ENCODE results near the gene KLF13. TPM values are rescaled to one million over a fixed set of nuclear protein-coding genes. Genes with fewer than 3 reads are reported as not detected.
A peak's percentile ranks its signal among the peaks of the same experiment; 100 is the strongest.

Gene KLF13
- total RNA-seq, 1 donor from 2014 or later: 31.0 TPM

DNA sequence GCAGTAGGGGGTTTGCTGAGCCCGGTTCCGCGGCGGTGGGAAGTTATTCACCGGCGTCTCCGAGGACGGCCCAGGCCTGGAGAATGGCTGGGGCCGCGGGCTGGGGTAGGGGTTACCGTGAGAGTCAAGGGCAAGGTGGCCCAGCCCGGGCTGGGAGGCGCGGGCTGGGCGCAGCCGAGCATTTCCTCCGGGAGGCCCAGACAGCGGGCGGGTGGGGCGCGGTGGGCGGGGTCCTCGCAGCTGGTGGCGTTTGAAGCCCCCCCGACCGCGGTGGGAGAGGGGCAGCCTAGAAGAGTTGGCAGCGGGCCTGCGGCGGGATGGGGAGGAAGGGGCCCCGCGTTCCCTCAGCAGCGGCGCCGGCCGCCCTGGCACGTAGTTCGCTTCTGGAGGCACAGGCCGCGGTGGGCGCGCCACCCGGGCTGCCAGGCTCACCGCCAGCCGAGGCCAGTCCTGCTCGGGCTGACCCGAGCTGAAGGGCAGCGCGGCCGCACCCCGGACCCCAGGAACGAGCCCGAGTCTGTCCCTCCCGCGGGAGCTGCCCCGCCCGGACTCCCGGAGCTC lies 960 bp upstream of the KLF13 start:
- H3K79me2 ChIP-seq (ENCODE audit: insufficient read depth, low read length): peaks cover 24% of the 10 kb centered on the region
- H3K27me3 Mint-ChIP-seq (ENCODE audit: low read depth, unreplicated experiment): peaks cover 28% of the 10 kb centered on the region
- peaks cover 13% of the 10 kb centered on the region for H3K4me1 Mint-ChIP-seq (ENCODE audit: low read depth, unreplicated experiment)
- H3K9me3 Mint-ChIP-seq (ENCODE audit: unreplicated experiment): peaks cover 5% of the 10 kb centered on the region
- FAIRE-seq (no peak), DNase-seq (ENCODE audit: low read depth) (no peak)
- H3K36me3 ChIP-seq (ENCODE audit: insufficient read depth, low read length): no peaks in the 10 kb centered on the region
- H3K9ac ChIP-seq (ENCODE audit: low read length): peak overlapping the region; percentile 91
- peak overlapping the region; percentile 84 for H2AFZ ChIP-seq (ENCODE audit: low read depth, low read length)
- H3K36me3 Mint-ChIP-seq (ENCODE audit: low read depth, unreplicated experiment): no peaks in the 10 kb centered on the region
- H3K4me1 ChIP-seq (ENCODE audit: insufficient read depth, low read length): peaks cover 6% of the 10 kb centered on the region
- H3K27me3 ChIP-seq (ENCODE audit: insufficient read depth, low read length): no peaks in the 10 kb centered on the region
- H3K27ac ChIP-seq (ENCODE audit: low read depth, low read length): peak overlapping the region; percentile 93
- peaks cover 21% of the 10 kb centered on the region for H4K20me1 ChIP-seq (ENCODE audit: insufficient read depth, low read length)
- TF ChIP-seq EZH2 (IDR thresholded peaks at IDR 0.05; ENCODE audit: insufficient read depth, low read length): no peak
- TF ChIP-seq, protein P1, sequence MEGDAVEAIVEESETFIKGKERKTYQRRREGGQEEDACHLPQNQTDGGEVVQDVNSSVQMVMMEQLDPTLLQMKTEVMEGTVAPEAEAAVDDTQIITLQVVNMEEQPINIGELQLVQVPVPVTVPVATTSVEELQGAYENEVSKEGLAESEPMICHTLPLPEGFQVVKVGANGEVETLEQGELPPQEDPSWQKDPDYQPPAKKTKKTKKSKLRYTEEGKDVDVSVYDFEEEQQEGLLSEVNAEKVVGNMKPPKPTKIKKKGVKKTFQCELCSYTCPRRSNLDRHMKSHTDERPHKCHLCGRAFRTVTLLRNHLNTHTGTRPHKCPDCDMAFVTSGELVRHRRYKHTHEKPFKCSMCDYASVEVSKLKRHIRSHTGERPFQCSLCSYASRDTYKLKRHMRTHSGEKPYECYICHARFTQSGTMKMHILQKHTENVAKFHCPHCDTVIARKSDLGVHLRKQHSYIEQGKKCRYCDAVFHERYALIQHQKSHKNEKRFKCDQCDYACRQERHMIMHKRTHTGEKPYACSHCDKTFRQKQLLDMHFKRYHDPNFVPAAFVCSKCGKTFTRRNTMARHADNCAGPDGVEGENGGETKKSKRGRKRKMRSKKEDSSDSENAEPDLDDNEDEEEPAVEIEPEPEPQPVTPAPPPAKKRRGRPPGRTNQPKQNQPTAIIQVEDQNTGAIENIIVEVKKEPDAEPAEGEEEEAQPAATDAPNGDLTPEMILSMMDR (IDR thresholded peaks at IDR 0.05; ENCODE audit: insufficient read depth, low read depth, low read length): no peak
- H3K27ac Mint-ChIP-seq (ENCODE audit: unreplicated experiment): peak overlapping the region; percentile 66
- H3K4me2 ChIP-seq (ENCODE audit: low read length): peak overlapping the region; percentile 93
- H3K4me3 ChIP-seq (ENCODE audit: insufficient read depth, low read depth, low read length): peak overlapping the region; percentile 67
- no peaks in the 10 kb centered on the region for H3K9me3 ChIP-seq (ENCODE audit: insufficient read depth, low read depth, low read length)
- H3K4me3 Mint-ChIP-seq (ENCODE audit: unreplicated experiment): peak overlapping the region; percentile 87

DNA sequence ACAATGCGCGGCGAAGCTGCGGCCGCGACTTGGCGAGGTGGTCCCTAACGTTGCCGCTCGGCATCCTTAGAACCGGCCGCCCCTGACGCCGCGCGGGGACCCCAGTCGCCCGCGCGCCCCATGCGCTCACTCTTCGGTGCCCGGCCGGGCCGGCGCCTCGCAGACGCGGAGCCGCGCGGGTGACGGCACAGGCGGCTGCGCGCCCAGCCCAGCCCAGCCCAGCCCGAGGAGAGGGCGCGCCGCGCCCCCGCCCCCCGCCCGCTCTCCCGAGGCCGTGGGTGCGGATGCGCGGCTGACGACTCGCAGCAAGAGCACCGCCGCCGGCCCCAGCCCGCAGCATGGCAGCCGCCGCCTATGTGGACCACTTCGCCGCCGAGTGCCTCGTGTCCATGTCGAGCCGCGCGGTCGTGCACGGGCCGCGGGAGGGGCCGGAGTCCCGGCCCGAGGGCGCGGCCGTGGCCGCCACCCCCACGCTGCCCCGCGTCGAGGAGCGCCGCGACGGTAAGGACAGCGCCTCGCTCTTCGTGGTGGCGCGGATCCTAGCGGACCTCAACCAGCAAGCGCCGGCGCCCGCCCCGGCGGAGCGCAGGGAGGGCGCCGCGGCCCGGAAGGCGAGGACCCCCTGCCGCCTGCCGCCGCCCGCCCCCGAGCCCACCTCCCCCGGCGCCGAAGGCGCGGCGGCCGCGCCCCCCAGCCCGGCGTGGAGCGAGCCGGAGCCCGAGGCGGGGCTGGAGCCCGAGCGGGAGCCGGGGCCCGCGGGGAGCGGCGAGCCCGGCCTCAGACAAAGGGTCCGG lies 437 bp downstream of the KLF13 start:
- Mint-ChIP-seq H3K4me3 (ENCODE audit: unreplicated experiment) (peak overlapping the region; percentile 81), H3K27me3 (ENCODE audit: low read depth, unreplicated experiment) (peaks cover 22% of the 10 kb centered on the region), H3K9me3 (ENCODE audit: unreplicated experiment) (no peaks in the 10 kb centered on the region), H3K36me3 (ENCODE audit: low read depth, unreplicated experiment) (no peaks in the 10 kb centered on the region), H3K27ac (ENCODE audit: unreplicated experiment) (no peak overlapping the region), H3K4me1 (ENCODE audit: low read depth, unreplicated experiment) (peaks cover 14% of the 10 kb centered on the region)
- DNase-seq (ENCODE audit: low read depth): no peak
- Histone ChIP-seq H3K9ac (ENCODE audit: low read length) (peak overlapping the region; percentile 82), H3K36me3 (ENCODE audit: insufficient read depth, low read length) (no peaks in the 10 kb centered on the region), H2AFZ (ENCODE audit: low read depth, low read length) (peak overlapping the region; percentile 82), H3K9me3 (ENCODE audit: insufficient read depth, low read depth, low read length) (no peaks in the 10 kb centered on the region), H3K4me2 (ENCODE audit: low read length) (peak overlapping the region; percentile 98), H4K20me1 (ENCODE audit: insufficient read depth, low read length) (peaks cover 35% of the 10 kb centered on the region), H3K27ac (ENCODE audit: low read depth, low read length) (peak overlapping the region; percentile 82), H3K4me1 (ENCODE audit: insufficient read depth, low read length) (peaks cover 6% of the 10 kb centered on the region), H3K4me3 (ENCODE audit: insufficient read depth, low read depth, low read length) (peak overlapping the region; percentile 67), H3K79me2 (ENCODE audit: insufficient read depth, low read length) (peaks cover 38% of the 10 kb centered on the region), H3K27me3 (ENCODE audit: insufficient read depth, low read length) (no peaks in the 10 kb centered on the region)
- TF ChIP-seq, protein P1 (IDR thresholded peaks at IDR 0.05; ENCODE audit: insufficient read depth, low read depth, low read length): no peak
- TF ChIP-seq EZH2 (IDR thresholded peaks at IDR 0.05; ENCODE audit: insufficient read depth, low read length): no peak
- no peak for FAIRE-seq

All from astrocyte (in vitro differentiated cells and primary cell).